HCT116 (cell line): Measurements from ENCODE around the gene KREMEN2. TPM values are rescaled to one million over a fixed set of nuclear protein-coding genes. Genes with fewer than 3 reads are reported as not detected.

Experiments
- ATAC-seq: fragments of 200-7000 bp; cut with Tn5 transposase; 2 replicates; pipeline ENCODE4 v1.9.1; 2020; ENCODE audit warnings: mild to moderate bottlenecking, moderate library complexity
- BruUV-seq: library from RNA; stranded (reverse); fragments of 400-500 nt; replicated peaks from 2 replicates; lab custom pipeline; 2021; lab: Mats Ljungman, UMichigan
- CTCF ChIA-PET: fragments of 300-600 bp; sonication (Branson Sonifier 250); formaldehyde crosslinking; loops from one replicate; lab custom pipeline; 2021; ENCODE audit warnings: antibody characterized with exemption; lab: Charles Lee
- POLR2A ChIA-PET: fragments of 300-600, 350-600 bp; sonication (Branson Sonifier 250); formaldehyde crosslinking; loops from one replicate; lab custom pipeline; 2021; ENCODE audit warnings: antibody characterized with exemption; lab: Charles Lee
- RAD21 ChIA-PET, 2 experiments: fragments of 300-600 bp; sonication (Branson Sonifier 250); formaldehyde crosslinking; loops; one replicate each; lab custom pipeline; 2023; ENCODE audit warnings: low total read pairs in 2 of 2; ENCODE audit not compliant: uncharacterized antibody in 2 of 2, unreplicated experiment in 2 of 2, low non-redundant PET in 1 of 2; lab: Charles Lee
- DNase-seq: peaks from one replicate; pipeline ENCODE4 v3.0.0-alpha.2; 2010; ENCODE audit warnings: low read depth, low spot score
- H2AFZ ChIP-seq: fragments of 200-600 bp; shearing (Covaris generic), sonication (generic); 2 replicates; pipeline ENCODE4 v1.6.1; 2017; ENCODE audit warnings: low read depth, mixed run types, mixed read lengths, antibody characterized with exemption, low read length; ENCODE audit not compliant: poor library complexity, severe bottlenecking
- H3K27ac ChIP-seq: 2 replicates; pipeline ENCODE4 v1.5.1; 2012; ENCODE audit warnings: low read depth, low read length
- H3K27me3 ChIP-seq: fragments of 200-600 bp; sonication (generic); 2 replicates; pipeline ENCODE4 v1.6.1; 2016; ENCODE audit warnings: mixed run types, low read length, mixed read lengths; ENCODE audit not compliant: insufficient read depth
- H3K36me3 ChIP-seq, 2 experiments: fragments of 200-500 bp in 1 of 2; fragments of 200-600 bp in 1 of 2; sonication (Bioruptor generic) in 1 of 2; sonication (generic) in 1 of 2; 2 replicates each; pipeline versions ENCODE4 v1.5.1 to v1.6.1; 2014 to 2016; ENCODE audit warnings: low read length in 2 of 2, inconsistent platforms in 1 of 2, mixed read lengths in 1 of 2, mixed run types in 1 of 2; ENCODE audit not compliant: insufficient read depth in 2 of 2, control insufficient read depth in 1 of 2
- H3K4me1 ChIP-seq, 2 experiments: fragments of 200-600 bp in 1 of 2; sonication (generic) in 1 of 2; 2 replicates each; pipeline versions ENCODE4 v1.5.1 to v1.6.1; 2012 to 2017; ENCODE audit warnings: low read length in 2 of 2, inconsistent platforms in 1 of 2, mild to moderate bottlenecking in 1 of 2, mixed read lengths in 1 of 2, mixed run types in 1 of 2, moderate library complexity in 1 of 2; ENCODE audit not compliant: insufficient read depth in 2 of 2, control insufficient read depth in 1 of 2
- H3K4me2 ChIP-seq: fragments of 200-600 bp; sonication (generic); 2 replicates; pipeline ENCODE4 v1.6.1; 2017; ENCODE audit warnings: mixed run types, low read length, mixed read lengths
- H3K4me3 ChIP-seq, 2 experiments: fragments of 200-600 bp in 1 of 2; sonication (generic) in 1 of 2; replicated peaks in 1 of 2; 2 replicates each; pipeline ENCODE4 v1.5.1; 2011 to 2016; ENCODE audit warnings: low read length in 2 of 2, control low read depth in 1 of 2, low read depth in 1 of 2, mild to moderate bottlenecking in 1 of 2, mixed read lengths in 1 of 2, mixed run types in 1 of 2
- H3K79me2 ChIP-seq: fragments of 200-600 bp; sonication (generic); 2 replicates; pipeline ENCODE4 v1.6.1; 2017; ENCODE audit warnings: mild to moderate bottlenecking, mixed run types, low read length, moderate library complexity, mixed read lengths; ENCODE audit not compliant: insufficient read depth
- H3K9ac ChIP-seq: fragments of 200-600 bp; sonication (generic); 2 replicates; pipeline ENCODE4 v1.6.1; 2016; ENCODE audit warnings: low read length, mixed read lengths
- H3K9me2 ChIP-seq: fragments of 200-600 bp; sonication (generic), shearing (Covaris generic); 2 replicates; pipeline ENCODE4 v1.6.1; 2017; ENCODE audit warnings: mixed run types, mild to moderate bottlenecking, moderate library complexity; ENCODE audit not compliant: insufficient read depth
- H3K9me3 ChIP-seq, 2 experiments: fragments of 200-500 bp in 1 of 2; fragments of 200-600 bp in 1 of 2; sonication (Bioruptor generic) in 1 of 2; sonication (generic) in 1 of 2; 2 replicates each; pipeline ENCODE4 v1.6.1; 2014 to 2017; ENCODE audit warnings: low read length in 2 of 2, mixed read lengths in 2 of 2, inconsistent platforms in 1 of 2, low read depth in 1 of 2, mild to moderate bottlenecking in 1 of 2, mixed run types in 1 of 2, moderate library complexity in 1 of 2; ENCODE audit not compliant: control insufficient read depth in 1 of 2, insufficient read depth in 1 of 2
- H4K20me1 ChIP-seq: fragments of 200-600 bp; sonication (generic), shearing (Covaris generic); 2 replicates; pipeline ENCODE4 v1.6.1; 2017; ENCODE audit warnings: mixed run types, mild to moderate bottlenecking, moderate library complexity; ENCODE audit not compliant: insufficient read depth
- CBX3 ChIP-seq: IDR thresholded peaks from 2 replicates; pipeline ENCODE4 v1.6.1; 2012; ENCODE audit warnings: low read depth
- EGR1 ChIP-seq: IDR thresholded peaks from 2 replicates; pipeline ENCODE4 v1.6.1; 2012; ENCODE audit warnings: low read depth
- EZH2phosphoT487 ChIP-seq: fragments of 200-600 bp; IDR thresholded peaks from 2 replicates; pipeline ENCODE4 v1.6.1; 2018; ENCODE audit warnings: antibody characterized with exemption, borderline replicate concordance
- RAD21 ChIP-seq: IDR thresholded peaks from 2 replicates; pipeline ENCODE4 v1.6.1; 2012; ENCODE audit warnings: low read depth, mild to moderate bottlenecking
- SRF ChIP-seq: IDR thresholded peaks from 2 replicates; pipeline ENCODE4 v1.6.1; 2012; ENCODE audit warnings: low read depth
- ZFX ChIP-seq: fragments of 450-650 bp; IDR thresholded peaks from 2 replicates; pipeline ENCODE4 v1.6.1; 2017
- ZNF274 ChIP-seq: fragments of 200-500 bp; sonication (Bioruptor generic); IDR thresholded peaks from 2 replicates; pipeline ENCODE4 v1.6.1; 2014; ENCODE audit warnings: mild to moderate bottlenecking, low read depth, low read length, inconsistent platforms
- intact Hi-C: fragments of 100-400 bp; cut with micrococcal nuclease; formaldehyde crosslinking; loops from 2 replicates; pipeline ENCODE4 v1.10.0; 2022
- total RNA-seq: library from RNA; stranded (reverse); gene quantifications from one replicate; pipeline ENCODE4 v1.2.1, GENCODE V29; 2021; ENCODE audit not compliant: unreplicated experiment
- TF ChIP-seq, protein P1 (sequence below): IDR thresholded peaks from 2 replicates; pipeline ENCODE4 v1.6.1; 2012; ENCODE audit warnings: low read depth
- TF ChIP-seq, protein P2 (sequence below): IDR thresholded peaks from 2 replicates; pipeline ENCODE4 v1.6.1; 2012
- TF ChIP-seq, protein P3 (sequence below): IDR thresholded peaks from 2 replicates; pipeline ENCODE4 v1.6.1; 2012
- TF ChIP-seq, protein P4 (sequence below): IDR thresholded peaks from 2 replicates; pipeline ENCODE4 v1.6.1; 2011; ENCODE audit warnings: mild to moderate bottlenecking, low read length, moderate library complexity; ENCODE audit not compliant: insufficient replicate concordance; ENCODE audit errors: extremely low read depth
- TF ChIP-seq, protein P5 (sequence below), 3 experiments: fragments of 200-600 bp in 1 of 3; sonication (generic) in 1 of 3; IDR thresholded peaks in 2 of 3; conservative IDR thresholded peaks in 1 of 3; 2 replicates each; pipeline ENCODE4 v1.5.1; 2012 to 2017; ENCODE audit warnings: low read depth in 2 of 3, low read length in 2 of 3, antibody characterized with exemption in 1 of 3, borderline replicate concordance in 1 of 3, control low read depth in 1 of 3, mild to moderate bottlenecking in 1 of 3, mixed read lengths in 1 of 3, mixed run types in 1 of 3, moderate library complexity in 1 of 3; ENCODE audit not compliant: insufficient read depth in 1 of 3

KREMEN2 gene
- total RNA-seq, 1 experiment from 2014 or later, result 14.1 TPM

DNA sequence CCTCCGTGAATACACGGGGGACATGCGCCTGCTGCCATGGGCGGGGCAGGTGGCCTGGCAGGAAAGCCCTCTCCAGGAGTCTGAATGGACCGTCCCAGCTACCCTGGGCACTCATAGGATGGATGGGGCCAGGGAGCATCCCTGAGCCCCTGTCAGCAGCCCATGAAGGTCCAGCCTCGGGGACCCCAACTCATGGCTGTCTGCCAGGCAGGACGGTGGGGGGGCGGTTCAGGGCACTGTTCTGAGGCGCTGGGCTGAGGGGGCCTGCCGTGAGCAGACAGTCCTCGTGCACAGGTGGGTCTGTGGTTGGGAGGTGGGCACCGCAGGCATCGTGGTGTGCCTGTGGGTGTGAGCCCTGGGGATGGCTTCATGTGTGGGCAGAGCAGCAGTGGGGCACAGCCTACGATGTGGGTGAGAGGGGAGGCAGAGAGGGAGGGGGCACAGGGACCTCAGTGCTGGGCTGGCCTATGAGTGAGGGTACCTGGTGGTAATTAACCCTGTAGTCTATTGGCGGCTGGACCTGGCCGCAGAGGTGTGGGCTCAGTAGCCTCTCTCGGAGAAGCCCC lies 22.6 kb downstream of the KREMEN2 start:
- H3K79me2 ChIP-seq, result no peaks in the 10 kb centered on the region
- no peak overlapping the region for H2AFZ ChIP-seq
- H3K9me2 ChIP-seq, result no peaks in the 10 kb centered on the region
- CTCF ChIA-PET, result no interaction called here
- H4K20me1 ChIP-seq, result no peaks in the 10 kb centered on the region
- no peak for TF ChIP-seq SRF
- no peak overlapping the region for H3K4me2 ChIP-seq
- POLR2A ChIA-PET, result interaction anchor here (1.5 kb wide), 1 partner anchor 33 kb away, joined by 3 read pairs; the partner anchor contains the start of gene TNFRSF12A
- H3K9ac ChIP-seq, result no peak overlapping the region
- DNase-seq, result no peak
- RAD21 ChIA-PET, result no interaction called here
- no peaks in the 10 kb centered on the region for H3K36me3 ChIP-seq
- no peak for ATAC-seq
- H3K27ac ChIP-seq, result no peak overlapping the region
- BruUV-seq, result no TSS peak
- no peak overlapping the region for H3K4me3 ChIP-seq
- no peaks in the 10 kb centered on the region for H3K27me3 ChIP-seq
- intact Hi-C loops, result no loop called here
- no peaks in the 10 kb centered on the region for H3K9me3 ChIP-seq
- peaks cover 22 to 46% of the 10 kb centered on the region in 2 experiments for H3K4me1 ChIP-seq

DNA sequence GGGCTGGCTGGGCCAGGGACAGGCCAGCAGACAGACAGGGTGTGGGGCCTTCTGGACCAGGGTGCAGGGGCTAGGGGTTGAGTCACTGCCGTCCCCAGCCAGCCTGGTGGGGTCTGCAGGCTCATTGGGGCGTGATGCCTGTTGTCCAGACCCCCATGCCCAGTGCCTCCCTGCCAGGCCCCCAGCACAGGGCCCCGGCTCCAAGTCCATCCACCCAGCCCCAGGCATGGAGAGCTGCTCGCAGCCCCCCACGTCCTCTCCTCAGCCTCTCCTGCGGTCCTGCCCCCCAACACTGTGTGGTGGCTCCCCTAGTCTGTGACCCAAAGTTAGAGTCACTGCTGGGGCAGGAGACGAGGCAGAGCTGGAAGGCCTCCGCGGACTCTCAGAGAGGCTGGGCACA lies 23.2 kb downstream of the KREMEN2 start:
- H3K27me3 ChIP-seq, result no peaks in the 10 kb centered on the region
- no peaks in the 10 kb centered on the region for H3K79me2 ChIP-seq
- no peak overlapping the region for H3K4me2 ChIP-seq
- CTCF ChIA-PET, result no interaction called here
- intact Hi-C loops, result no loop called here
- H3K36me3 ChIP-seq, result no peaks in the 10 kb centered on the region
- no peak for DNase-seq
- no peaks in the 10 kb centered on the region for H3K9me2 ChIP-seq
- no peak overlapping the region for H2AFZ ChIP-seq
- BruUV-seq, result no TSS peak
- no peak overlapping the region for H3K4me3 ChIP-seq
- no peak overlapping the region for H3K27ac ChIP-seq
- H4K20me1 ChIP-seq, result no peaks in the 10 kb centered on the region
- H3K9ac ChIP-seq, result no peak overlapping the region
- RAD21 ChIA-PET, result no interaction called here
- H3K4me1 ChIP-seq, result peaks cover 20 to 41% of the 10 kb centered on the region in 2 experiments
- H3K9me3 ChIP-seq, result no peaks in the 10 kb centered on the region
- ATAC-seq, result no peak
- POLR2A ChIA-PET, result no interaction called here
- no peak for TF ChIP-seq CBX3
- TF ChIP-seq ZFX, result no peak
- no peak for TF ChIP-seq EZH2phosphoT487
- TF ChIP-seq, protein P1, sequence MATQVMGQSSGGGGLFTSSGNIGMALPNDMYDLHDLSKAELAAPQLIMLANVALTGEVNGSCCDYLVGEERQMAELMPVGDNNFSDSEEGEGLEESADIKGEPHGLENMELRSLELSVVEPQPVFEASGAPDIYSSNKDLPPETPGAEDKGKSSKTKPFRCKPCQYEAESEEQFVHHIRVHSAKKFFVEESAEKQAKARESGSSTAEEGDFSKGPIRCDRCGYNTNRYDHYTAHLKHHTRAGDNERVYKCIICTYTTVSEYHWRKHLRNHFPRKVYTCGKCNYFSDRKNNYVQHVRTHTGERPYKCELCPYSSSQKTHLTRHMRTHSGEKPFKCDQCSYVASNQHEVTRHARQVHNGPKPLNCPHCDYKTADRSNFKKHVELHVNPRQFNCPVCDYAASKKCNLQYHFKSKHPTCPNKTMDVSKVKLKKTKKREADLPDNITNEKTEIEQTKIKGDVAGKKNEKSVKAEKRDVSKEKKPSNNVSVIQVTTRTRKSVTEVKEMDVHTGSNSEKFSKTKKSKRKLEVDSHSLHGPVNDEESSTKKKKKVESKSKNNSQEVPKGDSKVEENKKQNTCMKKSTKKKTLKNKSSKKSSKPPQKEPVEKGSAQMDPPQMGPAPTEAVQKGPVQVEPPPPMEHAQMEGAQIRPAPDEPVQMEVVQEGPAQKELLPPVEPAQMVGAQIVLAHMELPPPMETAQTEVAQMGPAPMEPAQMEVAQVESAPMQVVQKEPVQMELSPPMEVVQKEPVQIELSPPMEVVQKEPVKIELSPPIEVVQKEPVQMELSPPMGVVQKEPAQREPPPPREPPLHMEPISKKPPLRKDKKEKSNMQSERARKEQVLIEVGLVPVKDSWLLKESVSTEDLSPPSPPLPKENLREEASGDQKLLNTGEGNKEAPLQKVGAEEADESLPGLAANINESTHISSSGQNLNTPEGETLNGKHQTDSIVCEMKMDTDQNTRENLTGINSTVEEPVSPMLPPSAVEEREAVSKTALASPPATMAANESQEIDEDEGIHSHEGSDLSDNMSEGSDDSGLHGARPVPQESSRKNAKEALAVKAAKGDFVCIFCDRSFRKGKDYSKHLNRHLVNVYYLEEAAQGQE, result no peak
- TF ChIP-seq, protein P2, sequence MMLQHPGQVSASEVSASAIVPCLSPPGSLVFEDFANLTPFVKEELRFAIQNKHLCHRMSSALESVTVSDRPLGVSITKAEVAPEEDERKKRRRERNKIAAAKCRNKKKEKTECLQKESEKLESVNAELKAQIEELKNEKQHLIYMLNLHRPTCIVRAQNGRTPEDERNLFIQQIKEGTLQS, result no peak
- TF ChIP-seq, protein P3, sequence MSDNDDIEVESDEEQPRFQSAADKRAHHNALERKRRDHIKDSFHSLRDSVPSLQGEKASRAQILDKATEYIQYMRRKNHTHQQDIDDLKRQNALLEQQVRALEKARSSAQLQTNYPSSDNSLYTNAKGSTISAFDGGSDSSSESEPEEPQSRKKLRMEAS, result no peak
- TF ChIP-seq RAD21, result no peak
- no peak for TF ChIP-seq ZNF274
- no peak for TF ChIP-seq EGR1
- TF ChIP-seq, protein P4, sequence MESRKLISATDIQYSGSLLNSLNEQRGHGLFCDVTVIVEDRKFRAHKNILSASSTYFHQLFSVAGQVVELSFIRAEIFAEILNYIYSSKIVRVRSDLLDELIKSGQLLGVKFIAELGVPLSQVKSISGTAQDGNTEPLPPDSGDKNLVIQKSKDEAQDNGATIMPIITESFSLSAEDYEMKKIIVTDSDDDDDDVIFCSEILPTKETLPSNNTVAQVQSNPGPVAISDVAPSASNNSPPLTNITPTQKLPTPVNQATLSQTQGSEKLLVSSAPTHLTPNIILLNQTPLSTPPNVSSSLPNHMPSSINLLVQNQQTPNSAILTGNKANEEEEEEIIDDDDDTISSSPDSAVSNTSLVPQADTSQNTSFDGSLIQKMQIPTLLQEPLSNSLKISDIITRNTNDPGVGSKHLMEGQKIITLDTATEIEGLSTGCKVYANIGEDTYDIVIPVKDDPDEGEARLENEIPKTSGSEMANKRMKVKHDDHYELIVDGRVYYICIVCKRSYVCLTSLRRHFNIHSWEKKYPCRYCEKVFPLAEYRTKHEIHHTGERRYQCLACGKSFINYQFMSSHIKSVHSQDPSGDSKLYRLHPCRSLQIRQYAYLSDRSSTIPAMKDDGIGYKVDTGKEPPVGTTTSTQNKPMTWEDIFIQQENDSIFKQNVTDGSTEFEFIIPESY, result no peak
- TF ChIP-seq, protein P5, sequence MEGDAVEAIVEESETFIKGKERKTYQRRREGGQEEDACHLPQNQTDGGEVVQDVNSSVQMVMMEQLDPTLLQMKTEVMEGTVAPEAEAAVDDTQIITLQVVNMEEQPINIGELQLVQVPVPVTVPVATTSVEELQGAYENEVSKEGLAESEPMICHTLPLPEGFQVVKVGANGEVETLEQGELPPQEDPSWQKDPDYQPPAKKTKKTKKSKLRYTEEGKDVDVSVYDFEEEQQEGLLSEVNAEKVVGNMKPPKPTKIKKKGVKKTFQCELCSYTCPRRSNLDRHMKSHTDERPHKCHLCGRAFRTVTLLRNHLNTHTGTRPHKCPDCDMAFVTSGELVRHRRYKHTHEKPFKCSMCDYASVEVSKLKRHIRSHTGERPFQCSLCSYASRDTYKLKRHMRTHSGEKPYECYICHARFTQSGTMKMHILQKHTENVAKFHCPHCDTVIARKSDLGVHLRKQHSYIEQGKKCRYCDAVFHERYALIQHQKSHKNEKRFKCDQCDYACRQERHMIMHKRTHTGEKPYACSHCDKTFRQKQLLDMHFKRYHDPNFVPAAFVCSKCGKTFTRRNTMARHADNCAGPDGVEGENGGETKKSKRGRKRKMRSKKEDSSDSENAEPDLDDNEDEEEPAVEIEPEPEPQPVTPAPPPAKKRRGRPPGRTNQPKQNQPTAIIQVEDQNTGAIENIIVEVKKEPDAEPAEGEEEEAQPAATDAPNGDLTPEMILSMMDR (IDR thresholded peaks at IDR 0.05 in 2 of 3, conservative IDR thresholded peaks at IDR 0.05 in 1 of 3; ENCODE audit: borderline replicate concordance in 1 of 3, insufficient read depth in 1 of 3, low read depth in 2 of 3, low read length in 2 of 3), result no peak
